HepG2 (cell line): ENCODE measurements around the gene WDFY1. TPM values are rescaled to one million over a fixed set of nuclear protein-coding genes. Genes with fewer than 3 reads are reported as not detected.

Experiments used
- ATAC-seq: fragments of 200-7000 bp; cut with Tn5 transposase; 3 replicates; pipeline ENCODE4 v1.9.1; 2020; ENCODE audit warnings: mild to moderate bottlenecking, moderate library complexity
- BruUV-seq: library from RNA; stranded (reverse); fragments of 400-500 nt; replicated peaks from 2 replicates; lab custom pipeline; 2021; lab: Mats Ljungman, UMichigan
- CTCF ChIA-PET: fragments of 300-600 bp; formaldehyde crosslinking; extraction: SDS; loops from one replicate; lab custom pipeline; 2021; ENCODE audit warnings: low total read pairs, inconsistent platforms, low intra/inter-chr PET ratio; lab: Yijun Ruan, JAX
- POLR2A ChIA-PET: fragments of 350-600 bp; sonication (Branson Sonifier 250); formaldehyde crosslinking; loops from one replicate; lab custom pipeline; 2020; ENCODE audit warnings: antibody characterized with exemption, inconsistent platforms; lab: Yijun Ruan, JAX
- DNase-seq: peaks from one replicate; pipeline ENCODE4 v3.0.0-alpha.2; 2015; ENCODE audit warnings: low spot score
- FAIRE-seq: peaks from 3 replicates; lab custom pipeline; 2011; peaks lifted over from hg19 to GRCh38; lab: Jason Lieb, UNC
- H2AFZ ChIP-seq: one replicate; pipeline ENCODE4 v1.6.1; 2011; ENCODE audit warnings: low read length, inconsistent platforms
- H3K27ac ChIP-seq: fragments of 300-600 bp; 3 replicates; pipeline ENCODE4 v1.8.0; 2011; ENCODE audit warnings: mixed run types, mild to moderate bottlenecking, mixed read lengths, low read length, inconsistent platforms; ENCODE audit not compliant: insufficient read depth; ENCODE audit errors: extremely low read length
- H3K27me3 ChIP-seq, 2 experiments: fragments of 200-600 bp in 1 of 2; 2 replicates in 1 of 2; 3 replicates in 1 of 2; pipeline versions ENCODE4 v1.6.0 to v1.8.0; 2011; ENCODE audit warnings: low read length in 2 of 2, mild to moderate bottlenecking in 2 of 2, moderate library complexity in 2 of 2, inconsistent platforms in 1 of 2; ENCODE audit not compliant: insufficient read depth in 2 of 2, control insufficient read depth in 1 of 2
- H3K36me3 ChIP-seq, 2 experiments: fragments of 200-600 bp in 1 of 2; replicated peaks in 1 of 2; 2 replicates in 1 of 2; 3 replicates in 1 of 2; pipeline versions ENCODE4 v1.5.1 to v1.8.0; 2011; ENCODE audit warnings: low read length in 2 of 2, inconsistent platforms in 1 of 2; ENCODE audit not compliant: insufficient read depth in 2 of 2, control insufficient read depth in 1 of 2
- H3K4me1 ChIP-seq: 2 replicates; pipeline ENCODE4 v1.5.1; 2012; ENCODE audit warnings: low read length, inconsistent platforms; ENCODE audit not compliant: insufficient read depth
- H3K4me2 ChIP-seq: 2 replicates; pipeline ENCODE4 v1.6.0; 2011; ENCODE audit warnings: low read depth, low read length, inconsistent platforms
- H3K4me3 ChIP-seq, 3 experiments: fragments of 200-600 bp in 1 of 3; sonication (generic), shearing (Covaris generic) in 1 of 3; replicated peaks in 1 of 3; 2 replicates each; pipeline ENCODE4 v1.5.1; 2011 to 2016; ENCODE audit warnings: low read length in 3 of 3, inconsistent platforms in 2 of 3, low read depth in 2 of 3, mild to moderate bottlenecking in 2 of 3, control low read depth in 1 of 3, mixed read lengths in 1 of 3; ENCODE audit not compliant: insufficient read depth in 1 of 3
- H3K79me2 ChIP-seq: one replicate; pipeline ENCODE4 v1.6.1; 2011; ENCODE audit warnings: low read length, inconsistent platforms; ENCODE audit not compliant: insufficient read depth
- H3K9ac ChIP-seq: 2 replicates; pipeline ENCODE4 v1.6.0; 2011; ENCODE audit warnings: mild to moderate bottlenecking, low read depth, low read length, inconsistent platforms; ENCODE audit not compliant: insufficient read depth
- H3K9me3 ChIP-seq: 2 replicates; pipeline ENCODE4 v1.5.1; 2012; ENCODE audit warnings: mild to moderate bottlenecking, low read length
- H4K20me1 ChIP-seq: 2 replicates; pipeline ENCODE4 v1.6.0; 2011; ENCODE audit warnings: inconsistent platforms, mild to moderate bottlenecking, low read length, moderate library complexity; ENCODE audit not compliant: insufficient read depth
- GMEB1 ChIP-seq: sonication (generic); formaldehyde crosslinking; IDR thresholded peaks from 2 replicates; pipeline ENCODE4 v1.5.1; 2020; ENCODE audit warnings: missing genetic modification reagents, mild to moderate bottlenecking, borderline replicate concordance
- PLSCR1 ChIP-seq: sonication (generic); formaldehyde crosslinking; IDR thresholded peaks from 2 replicates; pipeline ENCODE4 v1.5.0; 2020; ENCODE audit warnings: missing genetic modification reagents, mild to moderate bottlenecking, borderline replicate concordance
- SMAD3 ChIP-seq: sonication (generic); formaldehyde crosslinking; IDR thresholded peaks from 2 replicates; pipeline ENCODE4 v1.4.0; 2020; ENCODE audit warnings: missing genetic modification reagents
- SRY ChIP-seq: sonication (generic); formaldehyde crosslinking; IDR thresholded peaks from 2 replicates; pipeline ENCODE4 v1.8.0; 2022; ENCODE audit warnings: mild to moderate bottlenecking, missing genetic modification reagents
- TEAD3 ChIP-seq: optimal IDR thresholded peaks from 2 replicates; pipeline ENCODE3; 2016; ENCODE audit warnings: borderline replicate concordance
- TOE1 ChIP-seq: sonication (generic); formaldehyde crosslinking; IDR thresholded peaks from 2 replicates; pipeline ENCODE4 v1.4.0; 2020; ENCODE audit warnings: mild to moderate bottlenecking, missing genetic modification reagents
- TSC22D2 ChIP-seq: sonication (generic); formaldehyde crosslinking; IDR thresholded peaks from 2 replicates; pipeline ENCODE4 v1.5.1; 2020; ENCODE audit warnings: missing genetic modification reagents, mild to moderate bottlenecking, borderline replicate concordance
- UBTF ChIP-seq: sonication (generic); formaldehyde crosslinking; IDR thresholded peaks from 2 replicates; pipeline ENCODE4 v1.4.0; 2020; ENCODE audit warnings: mild to moderate bottlenecking, missing genetic modification reagents
- ZNF160 ChIP-seq: sonication (generic); formaldehyde crosslinking; IDR thresholded peaks from 2 replicates; pipeline ENCODE4 v1.8.0; 2022; ENCODE audit warnings: mild to moderate bottlenecking, inconsistent platforms, missing genetic modification reagents
- ZNF451 ChIP-seq: sonication (generic); formaldehyde crosslinking; IDR thresholded peaks from 2 replicates; pipeline ENCODE4 v1.5.0; 2020; ENCODE audit warnings: mild to moderate bottlenecking, missing genetic modification reagents
- ZNF614 ChIP-seq: IDR thresholded peaks from 2 replicates; pipeline ENCODE4 v1.6.1; 2018; ENCODE audit warnings: missing biosample characterization, missing genetic modification reagents, inconsistent platforms, borderline replicate concordance
- WGBS: methylation state at CpG from one replicate; pipeline ENCODE4 v1.1.6; 2017; ENCODE audit warnings: low lambda C conversion rate; 5-methylcytosine and 5-hydroxymethylcytosine counted together
- in situ Hi-C: cut with HindIII; loops from 2 replicates; pipeline ENCODE4 v1.10.0; 2017; ENCODE audit warnings: low pct_unique_long_range_greater_than_20kb; ENCODE audit not compliant: extremely low pct_ligation_motif_present
- intact Hi-C: fragments of 100-400 bp; cut with micrococcal nuclease; formaldehyde crosslinking; loops from one replicate; pipeline ENCODE4 v1.10.0; 2022; ENCODE audit not compliant: unreplicated experiment
- polyA plus RNA-seq, 8 experiments: library from polyadenylated mRNA; depleted of rRNA in 3 of 8; stranded (reverse) in 7 of 8; unstranded in 1 of 8; fragments of >200 nt; fragmentation: Illumina TruSeq in 4 of 8; extraction: Trizol in 4 of 8; gene quantifications; 2 replicates each; pipeline versions ENCODE4 v1.2.1 to v1.2.3, GENCODE V29; 2011 to 2016; ENCODE audit warnings: low read depth in 4 of 8, missing spikeins in 1 of 8, mixed read lengths in 1 of 8; ENCODE audit not compliant: insufficient read depth in 1 of 8
- total RNA-seq, 5 experiments: library from RNA; depleted of rRNA; stranded (reverse); fragments of >200 nt; fragmentation: Illumina TruSeq; extraction: Trizol; gene quantifications; 2 replicates each; pipeline ENCODE4 v1.2.3, GENCODE V29; 2016; ENCODE audit warnings: low read depth in 1 of 5
- TF ChIP-seq, protein P1 (sequence below): sonication (generic); formaldehyde crosslinking; IDR thresholded peaks from 2 replicates; pipeline ENCODE4 v1.5.0; 2020; ENCODE audit warnings: mild to moderate bottlenecking, missing genetic modification reagents, borderline replicate concordance

WDFY1 gene
- total and polyA plus RNA-seq, 2 of the 13 experiments (the other 11 are each of a cell fraction or from before 2014, with no cell fraction given) = 77.0 to 78.4 TPM

- WGBS = 94% methylated on average over 7 of the region's 7 CpGs
- in situ Hi-C loops (no loop called here), intact Hi-C loops (no loop called here)
- ATAC-seq (no peak), FAIRE-seq (no peak), DNase-seq (no peak)
- peaks cover 4% of the 10 kb centered on the region; the same call in 1 of the 2 replicates for H3K4me1 ChIP-seq
- no peaks in the 10 kb centered on the region for H3K79me2 ChIP-seq
- H3K9ac ChIP-seq = no peak overlapping the region
- no peak overlapping the region for H3K4me3 ChIP-seq
- no peak overlapping the region for H3K4me2 ChIP-seq
- H3K36me3 ChIP-seq = no peaks in the 10 kb centered on the region
- POLR2A ChIA-PET = no interaction called here
- no peaks in the 10 kb centered on the region for H4K20me1 ChIP-seq
- no peak overlapping the region for H3K27ac ChIP-seq
- no TSS peak for BruUV-seq
- CTCF ChIA-PET = no interaction called here
- no peak overlapping the region for H2AFZ ChIP-seq
- H3K27me3 ChIP-seq = no peaks in the 10 kb centered on the region
- no peaks in the 10 kb centered on the region for H3K9me3 ChIP-seq
- TF ChIP-seq SRY (CRISPR knock-in tag) (no peak), UBTF (CRISPR knock-in tag) (no peak), TEAD3 (CRISPR knock-in tag) (no peak), ZNF160 (CRISPR knock-in tag) (no peak), ZNF451 (CRISPR knock-in tag) (no peak), PLSCR1 (CRISPR knock-in tag) (no peak), TOE1 (no peak), GMEB1 (CRISPR knock-in tag) (no peak), TSC22D2 (CRISPR knock-in tag) (no peak), ZNF614 (CRISPR knock-in tag) (no peak), SMAD3 (CRISPR knock-in tag) (no peak)
- TF ChIP-seq, protein P1, sequence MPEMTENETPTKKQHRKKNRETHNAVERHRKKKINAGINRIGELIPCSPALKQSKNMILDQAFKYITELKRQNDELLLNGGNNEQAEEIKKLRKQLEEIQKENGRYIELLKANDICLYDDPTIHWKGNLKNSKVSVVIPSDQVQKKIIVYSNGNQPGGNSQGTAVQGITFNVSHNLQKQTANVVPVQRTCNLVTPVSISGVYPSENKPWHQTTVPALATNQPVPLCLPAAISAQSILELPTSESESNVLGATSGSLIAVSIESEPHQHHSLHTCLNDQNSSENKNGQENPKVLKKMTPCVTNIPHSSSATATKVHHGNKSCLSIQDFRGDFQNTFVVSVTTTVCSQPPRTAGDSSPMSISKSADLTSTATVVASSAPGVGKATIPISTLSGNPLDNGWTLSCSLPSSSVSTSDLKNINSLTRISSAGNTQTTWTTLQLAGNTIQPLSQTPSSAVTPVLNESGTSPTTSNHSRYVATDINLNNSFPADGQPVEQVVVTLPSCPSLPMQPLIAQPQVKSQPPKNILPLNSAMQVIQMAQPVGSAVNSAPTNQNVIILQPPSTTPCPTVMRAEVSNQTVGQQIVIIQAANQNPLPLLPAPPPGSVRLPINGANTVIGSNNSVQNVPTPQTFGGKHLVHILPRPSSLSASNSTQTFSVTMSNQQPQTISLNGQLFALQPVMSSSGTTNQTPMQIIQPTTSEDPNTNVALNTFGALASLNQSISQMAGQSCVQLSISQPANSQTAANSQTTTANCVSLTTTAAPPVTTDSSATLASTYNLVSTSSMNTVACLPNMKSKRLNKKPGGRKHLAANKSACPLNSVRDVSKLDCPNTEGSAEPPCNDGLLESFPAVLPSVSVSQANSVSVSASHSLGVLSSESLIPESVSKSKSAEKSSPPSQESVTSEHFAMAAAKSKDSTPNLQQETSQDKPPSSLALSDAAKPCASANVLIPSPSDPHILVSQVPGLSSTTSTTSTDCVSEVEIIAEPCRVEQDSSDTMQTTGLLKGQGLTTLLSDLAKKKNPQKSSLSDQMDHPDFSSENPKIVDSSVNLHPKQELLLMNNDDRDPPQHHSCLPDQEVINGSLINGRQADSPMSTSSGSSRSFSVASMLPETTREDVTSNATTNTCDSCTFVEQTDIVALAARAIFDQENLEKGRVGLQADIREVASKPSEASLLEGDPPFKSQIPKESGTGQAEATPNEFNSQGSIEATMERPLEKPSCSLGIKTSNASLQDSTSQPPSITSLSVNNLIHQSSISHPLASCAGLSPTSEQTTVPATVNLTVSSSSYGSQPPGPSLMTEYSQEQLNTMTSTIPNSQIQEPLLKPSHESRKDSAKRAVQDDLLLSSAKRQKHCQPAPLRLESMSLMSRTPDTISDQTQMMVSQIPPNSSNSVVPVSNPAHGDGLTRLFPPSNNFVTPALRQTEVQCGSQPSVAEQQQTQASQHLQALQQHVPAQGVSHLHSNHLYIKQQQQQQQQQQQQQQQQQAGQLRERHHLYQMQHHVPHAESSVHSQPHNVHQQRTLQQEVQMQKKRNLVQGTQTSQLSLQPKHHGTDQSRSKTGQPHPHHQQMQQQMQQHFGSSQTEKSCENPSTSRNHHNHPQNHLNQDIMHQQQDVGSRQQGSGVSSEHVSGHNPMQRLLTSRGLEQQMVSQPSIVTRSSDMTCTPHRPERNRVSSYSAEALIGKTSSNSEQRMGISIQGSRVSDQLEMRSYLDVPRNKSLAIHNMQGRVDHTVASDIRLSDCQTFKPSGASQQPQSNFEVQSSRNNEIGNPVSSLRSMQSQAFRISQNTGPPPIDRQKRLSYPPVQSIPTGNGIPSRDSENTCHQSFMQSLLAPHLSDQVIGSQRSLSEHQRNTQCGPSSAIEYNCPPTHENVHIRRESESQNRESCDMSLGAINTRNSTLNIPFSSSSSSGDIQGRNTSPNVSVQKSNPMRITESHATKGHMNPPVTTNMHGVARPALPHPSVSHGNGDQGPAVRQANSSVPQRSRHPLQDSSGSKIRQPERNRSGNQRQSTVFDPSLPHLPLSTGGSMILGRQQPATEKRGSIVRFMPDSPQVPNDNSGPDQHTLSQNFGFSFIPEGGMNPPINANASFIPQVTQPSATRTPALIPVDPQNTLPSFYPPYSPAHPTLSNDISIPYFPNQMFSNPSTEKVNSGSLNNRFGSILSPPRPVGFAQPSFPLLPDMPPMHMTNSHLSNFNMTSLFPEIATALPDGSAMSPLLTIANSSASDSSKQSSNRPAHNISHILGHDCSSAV (CRISPR knock-in tag) = no peak
These were observed 97.7 kb downstream of the WDFY1 start for GRCh38 chr2:223847410-223847809.
